HG03571 (cell line): ENCODE results near the gene AGBL4.

Experiments
- ATAC-seq: cut with Tn5 transposase; IDR thresholded peaks from one replicate; pipeline ENCODE4 v1.9.1; 2021; ENCODE audit not compliant: unreplicated experiment

AGBL4 gene

GRCh38 chr1:48916130-48917069, 1107.4 kb downstream of the AGBL4 start:
- ATAC-seq: no peak

- ATAC-seq: no peak
Observed at GRCh38 chr1:48908606-48909005, 1115.1 kb downstream of the AGBL4 start.

- no peak for ATAC-seq
Observed at GRCh38 chr1:48906729-48907128, 1117.0 kb downstream of the AGBL4 start.

GRCh38 chr1:48906164-48906563, 1117.6 kb downstream of the AGBL4 start:
- no peak for ATAC-seq

- no peak for ATAC-seq
Observed at GRCh38 chr1:48903291-48903690, 1120.5 kb downstream of the AGBL4 start.

- ATAC-seq: no peak
Observed at GRCh38 chr1:48898894-48899293, 1124.9 kb downstream of the AGBL4 start.

GRCh38 chr1:48889615-48890014, 1134.1 kb downstream of the AGBL4 start:
- no peak for ATAC-seq

- no peak for ATAC-seq
Observed at GRCh38 chr1:48889082-48889481, 1134.7 kb downstream of the AGBL4 start.

- no peak for ATAC-seq
Observed at GRCh38 chr1:48887796-48888195, 1136.0 kb downstream of the AGBL4 start.

- ATAC-seq: no peak
Observed at GRCh38 chr1:48882020-48882419, 1141.7 kb downstream of the AGBL4 start.

GRCh38 chr1:48878191-48878940, 1145.4 kb downstream of the AGBL4 start:
- no peak for ATAC-seq

- ATAC-seq: no peak
Observed at GRCh38 chr1:48876330-48876785, 1147.4 kb downstream of the AGBL4 start.

GRCh38 chr1:48875552-48876329, 1148.0 kb downstream of the AGBL4 start:
- no peak for ATAC-seq

- no peak for ATAC-seq
Observed at GRCh38 chr1:48873944-48874343, 1149.8 kb downstream of the AGBL4 start.

- no peak for ATAC-seq
Observed at GRCh38 chr1:48870596-48870995, 1153.2 kb downstream of the AGBL4 start.

- ATAC-seq: no peak
Observed at GRCh38 chr1:48869116-48869893, 1154.4 kb downstream of the AGBL4 start.

GRCh38 chr1:48864913-48865312, 1158.8 kb downstream of the AGBL4 start:
- ATAC-seq: no peak

GRCh38 chr1:48859456-48859855, 1164.3 kb downstream of the AGBL4 start:
- ATAC-seq: no peak

- ATAC-seq: no peak
Observed at GRCh38 chr1:48858200-48858920, 1165.4 kb downstream of the AGBL4 start.

GRCh38 chr1:48853006-48853405, 1170.7 kb downstream of the AGBL4 start:
- no peak for ATAC-seq
